LNCAP (cell line): ENCODE data around the gene PTGIS.

Source experiments
- CTCF ChIP-seq: fragments of 450-650 bp; IDR thresholded peaks from 2 replicates; pipeline ENCODE4 v1.5.1; 2017; ENCODE audit warnings: mild to moderate bottlenecking

Gene PTGIS

DNA sequence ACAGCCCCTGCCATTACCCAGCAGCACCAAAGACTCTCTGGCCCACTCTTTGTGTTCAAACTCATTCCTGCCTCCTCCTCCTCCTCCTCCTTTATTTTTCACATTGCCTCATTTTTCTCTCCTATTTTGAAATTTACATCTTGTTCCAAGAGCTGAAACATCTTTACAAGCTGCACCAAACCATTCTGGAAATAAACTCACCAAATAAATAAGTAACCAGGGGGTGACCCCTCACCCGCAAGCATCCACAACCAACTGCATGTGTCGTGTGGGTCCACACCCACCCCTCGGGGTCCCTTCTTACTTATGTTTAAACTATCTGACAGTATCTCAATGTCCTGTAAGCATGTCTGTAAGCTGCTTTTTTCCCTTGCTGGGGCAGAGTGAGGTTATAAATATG, 86.8 kb downstream of the PTGIS start:
- TF ChIP-seq CTCF, result no peak

DNA sequence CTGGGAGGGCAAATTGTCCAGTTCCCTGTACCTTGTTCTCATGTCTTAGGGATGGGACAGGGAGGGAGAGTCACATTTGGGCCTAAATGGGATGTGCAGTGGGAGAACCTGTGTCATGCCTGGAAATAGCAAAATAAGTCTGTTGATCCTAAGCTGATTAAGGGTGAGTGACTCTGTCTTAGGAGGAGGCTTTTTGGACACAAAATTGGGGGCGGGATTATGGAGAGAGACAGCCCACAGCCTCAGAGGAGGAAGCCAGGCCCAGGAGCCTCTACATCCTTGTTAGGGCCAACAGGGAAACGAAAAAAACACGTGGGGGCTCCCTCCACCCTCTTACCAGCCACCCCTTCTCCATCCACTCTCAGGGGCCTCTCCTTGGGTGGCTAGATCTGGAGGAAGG, 87.7 kb downstream of the PTGIS start:
- no peak for TF ChIP-seq CTCF

DNA sequence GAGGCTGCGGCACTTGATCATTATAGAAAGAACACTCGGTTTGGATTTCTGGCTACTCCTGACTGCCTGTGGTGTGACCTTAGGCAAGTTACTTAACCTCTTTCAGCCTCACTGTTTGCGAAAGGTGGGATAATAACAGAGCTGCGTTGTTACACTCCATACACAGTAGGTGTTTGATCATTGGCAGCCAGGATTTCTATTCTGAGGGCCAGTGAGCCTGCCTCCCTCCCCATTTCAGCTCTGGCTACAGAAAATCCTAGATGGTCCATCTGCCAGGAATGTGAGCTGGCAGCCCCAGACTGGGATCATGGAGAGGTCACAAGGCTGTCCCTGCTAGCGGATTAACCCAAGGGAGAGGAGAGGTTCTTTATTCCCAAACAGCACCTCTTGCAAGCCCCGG, 88.2 kb downstream of the PTGIS start:
- no peak for TF ChIP-seq CTCF

DNA sequence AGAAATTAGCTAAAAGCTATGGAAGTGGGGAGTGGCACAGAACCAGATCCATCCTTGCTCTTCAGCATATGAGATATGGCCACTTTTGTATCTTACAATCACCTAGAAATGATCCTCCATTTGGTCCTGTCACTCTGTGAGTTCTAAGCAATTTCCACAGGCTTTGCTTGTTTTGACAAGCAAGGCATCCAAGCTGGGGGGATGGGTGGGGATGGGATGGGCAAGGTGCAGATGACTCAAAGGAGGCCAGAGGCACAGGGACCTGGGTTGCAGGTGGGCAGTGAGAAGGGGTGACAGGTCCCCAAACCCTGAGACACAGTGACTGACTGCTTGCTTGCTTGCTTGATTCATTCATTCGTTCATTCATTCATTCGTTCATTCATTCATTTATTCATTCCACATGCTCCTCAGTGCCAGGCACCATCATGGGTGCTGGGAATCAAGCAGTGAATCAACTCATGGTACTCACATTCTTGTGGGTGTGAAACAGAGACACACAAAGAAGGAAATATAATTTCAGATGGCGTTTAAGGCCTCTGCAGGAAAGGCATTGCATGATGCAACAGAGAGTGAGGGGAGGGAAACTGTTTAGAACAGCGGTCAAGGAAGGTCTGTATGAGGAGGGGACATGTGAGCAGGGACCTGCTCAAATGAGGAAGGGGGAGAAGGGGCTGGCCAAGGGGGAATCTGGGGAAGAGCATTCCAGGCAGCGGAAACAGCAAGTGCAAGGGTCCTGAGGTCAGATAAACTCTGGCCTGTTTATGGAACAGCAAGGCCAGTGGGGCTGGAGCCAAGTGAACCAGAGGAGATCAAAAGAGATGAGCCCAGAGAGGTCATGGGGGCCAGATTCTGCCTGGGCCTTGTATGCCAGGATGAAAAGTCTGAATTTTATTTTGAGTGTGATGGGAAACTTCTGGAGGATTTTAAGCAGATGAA, 88.9 kb downstream of the PTGIS start:
- TF ChIP-seq CTCF, result no peak

GRCh38 chr20:49478266-49478665, 89.7 kb downstream of the PTGIS start:
- no peak for TF ChIP-seq CTCF

GRCh38 chr20:49477200-49477599, 90.7 kb downstream of the PTGIS start:
- TF ChIP-seq CTCF, result no peak

DNA sequence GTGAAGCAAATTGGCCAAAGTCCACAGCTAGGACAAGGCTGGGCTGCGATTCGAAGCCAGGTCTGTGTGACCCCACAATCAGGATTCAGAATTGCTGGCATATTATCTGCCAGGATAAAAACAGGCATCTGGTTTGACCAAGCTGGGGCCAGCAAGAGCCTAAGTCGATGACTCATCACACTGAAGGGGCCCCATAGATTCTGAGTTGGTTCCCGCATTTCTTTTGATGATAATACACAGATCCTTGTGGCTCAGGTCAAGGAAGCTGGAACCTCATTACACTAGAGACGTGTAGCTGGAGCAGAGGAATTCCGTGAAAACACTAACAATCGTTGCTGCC, 92.0 kb downstream of the PTGIS start:
- no peak for TF ChIP-seq CTCF
